CD4-positive, alpha-beta T cell (primary cell): Measurements from ENCODE around the gene IGDCC3. TPM values are rescaled to one million over a fixed set of nuclear protein-coding genes. Genes with fewer than 3 reads are reported as not detected.

Experiments used
- ATAC-seq: fragments of 200-7000 bp; cut with Tn5 transposase; one replicate; pipeline ENCODE4 v1.10.0; 2022; ENCODE audit warnings: mild to moderate bottlenecking; ENCODE audit not compliant: poor library complexity
- CTCF ChIA-PET: fragments of 350-600 bp; sonication (Branson Sonifier 250); formaldehyde crosslinking; loops from one replicate; lab custom pipeline; 2021; ENCODE audit warnings: antibody characterized with exemption, inconsistent platforms; lab: Charles Lee
- POLR2A ChIA-PET: fragments of 350-600 bp; sonication (Branson Sonifier 250); formaldehyde crosslinking; loops from one replicate; lab custom pipeline; 2021; ENCODE audit warnings: antibody characterized with exemption, inconsistent platforms; lab: Charles Lee
- DNase-seq, 14 experiments: peaks; one replicate each; pipeline ENCODE4 v3.0.0-alpha.2; 2013 to 2020; ENCODE audit warnings: mixed read lengths in 2 of 14
- H3K27ac ChIP-seq, 2 donors: one replicate each; pipeline versions ENCODE4 v1.5.1 to v1.7.0; 2013; ENCODE audit warnings: low read length in 2 of 2, low read depth in 1 of 2, mild to moderate bottlenecking in 1 of 2
- H3K27me3 ChIP-seq, 2 experiments: 1 replicate in 1 of 2; 2 replicates in 1 of 2; pipeline versions ENCODE4 v1.6.1 to v1.7.0; 2013; ENCODE audit warnings: low read length in 2 of 2, control low read depth in 1 of 2, mild to moderate bottlenecking in 1 of 2, moderate library complexity in 1 of 2; ENCODE audit not compliant: insufficient read depth in 2 of 2, control insufficient read depth in 1 of 2
- H3K36me3 ChIP-seq: one replicate; pipeline ENCODE4 v1.6.1; 2013; ENCODE audit warnings: low read length, control low read depth; ENCODE audit not compliant: insufficient read depth
- H3K4me1 ChIP-seq: one replicate; pipeline ENCODE4 v1.6.1; 2013; ENCODE audit warnings: low read length, control low read depth; ENCODE audit not compliant: insufficient read depth
- H3K4me3 ChIP-seq: one replicate; pipeline ENCODE4 v1.5.1; 2013; ENCODE audit warnings: mild to moderate bottlenecking, low read length, moderate library complexity
- H3K9me3 ChIP-seq, 2 experiments: 1 replicate in 1 of 2; 2 replicates in 1 of 2; pipeline versions ENCODE4 v1.6.1 to v1.7.0; 2013; ENCODE audit warnings: low read length in 2 of 2, mild to moderate bottlenecking in 2 of 2, control low read depth in 1 of 2, moderate library complexity in 1 of 2; ENCODE audit not compliant: control insufficient read depth in 1 of 2, insufficient read depth in 1 of 2
- H3K27ac Mint-ChIP-seq: one replicate; pipeline ENCODE4 v1.8.0; 2020; ENCODE audit warnings: mixed read lengths
- H3K27me3 Mint-ChIP-seq: one replicate; pipeline ENCODE4 v1.8.0; 2021; ENCODE audit warnings: mixed read lengths
- H3K36me3 Mint-ChIP-seq: one replicate; pipeline ENCODE4 v1.8.0; 2021; ENCODE audit warnings: low read depth, mixed read lengths
- H3K4me1 Mint-ChIP-seq: one replicate; pipeline ENCODE4 v1.8.0; 2021; ENCODE audit warnings: low read depth, mixed read lengths
- H3K4me3 Mint-ChIP-seq: one replicate; pipeline ENCODE4 v1.8.0; 2020; ENCODE audit warnings: mild to moderate bottlenecking, mixed read lengths
- H3K9me3 Mint-ChIP-seq: one replicate; pipeline ENCODE4 v1.8.0; 2020; ENCODE audit warnings: mixed read lengths
- CTCF ChIP-seq: fragments of 200-600 bp; IDR thresholded peaks from one replicate; pipeline ENCODE4 v1.8.0; 2022; ENCODE audit warnings: antibody characterized with exemption, mild to moderate bottlenecking
- intact Hi-C, 2 experiments: fragments of 100-400 bp; cut with DNase I in 1 of 2; cut with micrococcal nuclease in 1 of 2; formaldehyde crosslinking; loops; one replicate each; pipeline versions ENCODE4 v1.15.1 to v1.9.0; 2023 to 2025; cut with DNase I, micrococcal nuclease
- total RNA-seq, 174 experiments: library from RNA in 2 of 174; stranded (reverse) in 2 of 174; gene quantifications; one replicate each; pipeline ENCODE4 v1.2.3 and lab custom pipeline; 2021 to 2026

The IGDCC3 gene
- total RNA-seq, 2 experiments from 2014 or later: not detected

GRCh38 chr15:65365229-65365628 lies 12.6 kb downstream of the IGDCC3 start:
- ChIA-PET CTCF (no interaction called here), POLR2A (no interaction called here)
- intact Hi-C loops: no loop called here
- no peak overlapping the region for H3K27ac ChIP-seq
- DNase-seq: no peak
- H3K27me3 ChIP-seq: peaks cover 0 to 3% of the 10 kb centered on the region in 2 experiments
- no peak for ATAC-seq
- no peak overlapping the region for H3K4me3 ChIP-seq
- Mint-ChIP-seq H3K27ac (no peak overlapping the region), H3K4me1 (no peaks in the 10 kb centered on the region), H3K36me3 (no peaks in the 10 kb centered on the region), H3K4me3 (no peak overlapping the region), H3K27me3 (peaks cover 16% of the 10 kb centered on the region), H3K9me3 (no peaks in the 10 kb centered on the region)
- no peaks in the 10 kb centered on the region for H3K9me3 ChIP-seq
- H3K36me3 ChIP-seq: no peaks in the 10 kb centered on the region
- TF ChIP-seq CTCF: no peak
- no peaks in the 10 kb centered on the region for H3K4me1 ChIP-seq

- H3K27ac Mint-ChIP-seq: no peak overlapping the region
- Histone ChIP-seq H3K9me3 (no peaks in the 10 kb centered on the region), H3K36me3 (no peaks in the 10 kb centered on the region), H3K4me1 (no peaks in the 10 kb centered on the region), H3K27me3 (peaks cover 5 to 8% of the 10 kb centered on the region in 2 experiments), H3K27ac (no peak overlapping the region), H3K4me3 (no peak overlapping the region)
- no peaks in the 10 kb centered on the region for H3K9me3 Mint-ChIP-seq
- H3K4me1 Mint-ChIP-seq: no peaks in the 10 kb centered on the region
- TF ChIP-seq CTCF: no peak
- no peaks in the 10 kb centered on the region for H3K36me3 Mint-ChIP-seq
- ATAC-seq (no peak), DNase-seq (no peak)
- intact Hi-C loops: no loop called here
- ChIA-PET CTCF (no interaction called here), POLR2A (no interaction called here)
- peaks cover 24% of the 10 kb centered on the region for H3K27me3 Mint-ChIP-seq
- no peak overlapping the region for H3K4me3 Mint-ChIP-seq
These were observed 14.0 kb downstream of the IGDCC3 start for GRCh38 chr15:65363766-65364165.

GRCh38 chr15:65363306-65363705 lies 14.5 kb downstream of the IGDCC3 start:
- Histone ChIP-seq H3K4me1 (no peaks in the 10 kb centered on the region), H3K27me3 (peaks cover 8 to 12% of the 10 kb centered on the region in 2 experiments), H3K9me3 (no peaks in the 10 kb centered on the region), H3K27ac (no peak overlapping the region), H3K36me3 (no peaks in the 10 kb centered on the region), H3K4me3 (no peak overlapping the region)
- H3K36me3 Mint-ChIP-seq: no peaks in the 10 kb centered on the region
- no peak overlapping the region for H3K4me3 Mint-ChIP-seq
- no peak for ATAC-seq
- peaks cover 25% of the 10 kb centered on the region for H3K27me3 Mint-ChIP-seq
- TF ChIP-seq CTCF: no peak
- no peaks in the 10 kb centered on the region for H3K4me1 Mint-ChIP-seq
- H3K9me3 Mint-ChIP-seq: no peaks in the 10 kb centered on the region
- CTCF ChIA-PET: interaction anchor here (0.6 kb wide), 1 partner anchor 1414 kb away, joined by 4 read pairs; no protein-coding TSS in a partner anchor
- H3K27ac Mint-ChIP-seq: no peak overlapping the region
- intact Hi-C loops: no loop called here
- POLR2A ChIA-PET: no interaction called here
- DNase-seq: no peak
